Caco-2 (cell line): ENCODE results near the gene PSMC4. TPM values are rescaled to one million over a fixed set of nuclear protein-coding genes. Genes with fewer than 3 reads are reported as not detected.

ENCODE experiments used
- BruUV-seq: library from RNA; stranded (reverse); fragments of 400-500 nt; replicated peaks from 2 replicates; lab custom pipeline; 2021; lab: Mats Ljungman, UMichigan
- CTCF ChIA-PET: fragments of 300-600 bp; sonication (Branson Sonifier 250); formaldehyde crosslinking; loops from one replicate; lab custom pipeline; 2022; ENCODE audit warnings: antibody characterized with exemption; lab: Charles Lee
- POLR2A ChIA-PET: fragments of 300-600 bp; sonication (Branson Sonifier 250); formaldehyde crosslinking; loops from one replicate; lab custom pipeline; 2022; ENCODE audit warnings: antibody characterized with exemption; lab: Charles Lee
- DNase-seq, 2 experiments: peaks; one replicate each; pipeline versions ENCODE4 v3.0.0 to v3.0.0-alpha.2; 2020 to 2022
- H3K27me3 ChIP-seq: replicated peaks from 2 replicates; pipeline ENCODE4 v1.6.0; 2011; ENCODE audit warnings: low read length; ENCODE audit not compliant: control insufficient read depth, insufficient read depth
- H3K36me3 ChIP-seq: 2 replicates; pipeline ENCODE4 v1.5.1; 2011; ENCODE audit warnings: low read length; ENCODE audit not compliant: control insufficient read depth, insufficient read depth
- H3K4me1 ChIP-seq: fragments of 250-450 bp; sonication (Bioruptor Pico); 2 replicates; pipeline ENCODE4 v1.5.1; 2020; ENCODE audit warnings: mild to moderate bottlenecking
- H3K4me3 ChIP-seq: 2 replicates; pipeline ENCODE4 v1.5.1; 2011; ENCODE audit warnings: low read depth, mild to moderate bottlenecking, control low read depth, low read length
- H3K9me3 ChIP-seq: fragments of 250-450 bp; sonication (Bioruptor Pico); 2 replicates; pipeline ENCODE4 v1.5.1; 2020; ENCODE audit warnings: mild to moderate bottlenecking, moderate library complexity
- H3K27ac Mint-ChIP-seq: one replicate; pipeline ENCODE4 v1.8.0; 2022; ENCODE audit warnings: mixed read lengths; ENCODE audit not compliant: unreplicated experiment
- H3K27me3 Mint-ChIP-seq: one replicate; pipeline ENCODE4 v1.8.0; 2022; ENCODE audit warnings: mixed read lengths; ENCODE audit not compliant: insufficient read depth, unreplicated experiment
- H3K36me3 Mint-ChIP-seq: one replicate; pipeline ENCODE4 v1.8.0; 2022; ENCODE audit warnings: mild to moderate bottlenecking, mixed read lengths; ENCODE audit not compliant: insufficient read depth, unreplicated experiment
- H3K4me1 Mint-ChIP-seq: one replicate; pipeline ENCODE4 v1.8.0; 2022; ENCODE audit warnings: low read depth, mixed read lengths; ENCODE audit not compliant: unreplicated experiment
- H3K4me3 Mint-ChIP-seq: one replicate; pipeline ENCODE4 v1.8.0; 2022; ENCODE audit warnings: mild to moderate bottlenecking, moderate library complexity, mixed read lengths; ENCODE audit not compliant: unreplicated experiment
- H3K9me3 Mint-ChIP-seq: one replicate; pipeline ENCODE4 v1.8.0; 2022; ENCODE audit warnings: mixed read lengths; ENCODE audit not compliant: unreplicated experiment
- CTCF ChIP-seq, 2 experiments: fragments of 200-600 bp in 1 of 2; IDR thresholded peaks; 1 replicate in 1 of 2; 2 replicates in 1 of 2; pipeline versions ENCODE4 v1.5.1 to v1.8.0; 2011 to 2022; ENCODE audit warnings: antibody characterized with exemption in 1 of 2, control low read depth in 1 of 2, inconsistent platforms in 1 of 2, low read depth in 1 of 2, low read length in 1 of 2, mild to moderate bottlenecking in 1 of 2, moderate library complexity in 1 of 2; ENCODE audit not compliant: insufficient read depth in 1 of 2, severe bottlenecking in 1 of 2, unreplicated experiment in 1 of 2
- intact Hi-C: fragments of 100-400 bp; cut with micrococcal nuclease; formaldehyde crosslinking; loops from one replicate; pipeline ENCODE4 v1.10.0; 2022; ENCODE audit not compliant: unreplicated experiment
- total RNA-seq: library from RNA; stranded (reverse); gene quantifications from 2 replicates; pipeline ENCODE4 v1.2.3, GENCODE V29; 2022

The PSMC4 gene
- total RNA-seq, 1 experiment from 2014 or later = 183 TPM

- CTCF ChIA-PET = interaction anchor here (1.3 kb wide), 1 partner anchor 29 kb away, joined by 8 read pairs; the partner anchor contains the start of gene PSMC4
- Histone ChIP-seq H3K36me3 (no peaks in the 10 kb centered on the region), H3K27me3 (no peaks in the 10 kb centered on the region), H3K4me1 (peaks cover 27% of the 10 kb centered on the region), H3K9me3 (no peaks in the 10 kb centered on the region; the same call in 1 of the 2 replicates), H3K4me3 (no peak overlapping the region)
- no peak for TF ChIP-seq CTCF (IDR thresholded peaks at IDR 0.05; ENCODE audit: insufficient read depth in 1 of 2, low read depth in 1 of 2, low read length in 1 of 2, severe bottlenecking in 1 of 2, unreplicated experiment in 1 of 2)
- Mint-ChIP-seq H3K9me3 (no peaks in the 10 kb centered on the region), H3K4me1 (peaks cover 29% of the 10 kb centered on the region), H3K4me3 (no peak overlapping the region), H3K36me3 (no peaks in the 10 kb centered on the region), H3K27me3 (no peaks in the 10 kb centered on the region), H3K27ac (no peak overlapping the region)
- no peak for DNase-seq
- POLR2A ChIA-PET = interaction anchor here (0.7 kb wide), 1 partner anchor 29 kb away, joined by 4 read pairs; the partner anchor contains the start of gene PSMC4
- intact Hi-C loops = no loop called here
- BruUV-seq = no TSS peak
Observed at GRCh38 chr19:39941615-39942365, 29.2 kb upstream of the PSMC4 start.

- no peaks in the 10 kb centered on the region for H3K36me3 ChIP-seq
- no peaks in the 10 kb centered on the region for H3K36me3 Mint-ChIP-seq
- no peak overlapping the region for H3K4me3 Mint-ChIP-seq
- no peak for TF ChIP-seq CTCF (IDR thresholded peaks at IDR 0.05; ENCODE audit: insufficient read depth in 1 of 2, low read depth in 1 of 2, low read length in 1 of 2, severe bottlenecking in 1 of 2, unreplicated experiment in 1 of 2)
- ChIA-PET CTCF (interaction anchor here (1.3 kb wide), 1 partner anchor 28 kb away, joined by 8 read pairs; the partner anchor contains the start of gene PSMC4), POLR2A (interaction anchor here (0.7 kb wide), 1 partner anchor 29 kb away, joined by 4 read pairs; the partner anchor contains the start of gene PSMC4)
- H3K9me3 ChIP-seq = no peaks in the 10 kb centered on the region; the same call in 1 of the 2 replicates
- BruUV-seq = no TSS peak
- H3K27ac Mint-ChIP-seq = no peak overlapping the region
- H3K4me3 ChIP-seq = no peak overlapping the region
- H3K27me3 ChIP-seq = no peaks in the 10 kb centered on the region
- H3K4me1 ChIP-seq = peaks cover 27% of the 10 kb centered on the region
- H3K27me3 Mint-ChIP-seq = no peaks in the 10 kb centered on the region
- peaks cover 29% of the 10 kb centered on the region for H3K4me1 Mint-ChIP-seq
- no peaks in the 10 kb centered on the region for H3K9me3 Mint-ChIP-seq
- intact Hi-C loops = no loop called here
- DNase-seq = no peak
Observed at GRCh38 chr19:39942366-39942730, 28.6 kb upstream of the PSMC4 start.

DNA sequence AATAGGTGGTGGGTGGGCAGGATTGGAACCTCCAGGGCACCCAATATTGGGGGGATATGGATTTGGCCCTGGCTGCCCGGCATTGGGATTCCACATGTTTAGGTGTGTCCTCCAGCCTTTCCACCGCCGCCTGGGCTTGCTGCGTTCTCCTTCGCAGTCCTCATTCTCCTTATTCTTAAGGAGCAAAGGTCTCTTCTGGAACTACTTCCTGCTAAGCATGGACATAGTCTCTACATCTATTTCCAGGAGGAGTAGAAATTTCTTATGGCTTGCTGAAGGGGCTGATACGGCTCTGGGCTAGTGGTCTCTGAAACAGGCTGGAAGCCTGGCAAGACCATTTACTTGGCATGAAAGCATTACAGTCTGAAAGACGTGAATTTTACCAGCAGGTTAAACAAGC lies 27.4 kb upstream of the PSMC4 start:
- H3K9me3 Mint-ChIP-seq = no peaks in the 10 kb centered on the region
- H3K4me1 Mint-ChIP-seq = peaks cover 22% of the 10 kb centered on the region
- no peaks in the 10 kb centered on the region for H3K27me3 Mint-ChIP-seq
- Histone ChIP-seq H3K36me3 (no peaks in the 10 kb centered on the region), H3K9me3 (no peaks in the 10 kb centered on the region; the same call in 1 of the 2 replicates), H3K4me3 (no peak overlapping the region), H3K27me3 (no peaks in the 10 kb centered on the region), H3K4me1 (peaks cover 24% of the 10 kb centered on the region)
- no peak overlapping the region for H3K27ac Mint-ChIP-seq
- POLR2A ChIA-PET = interaction anchor here (1.1 kb wide), 1 partner anchor 27 kb away, joined by 3 read pairs; the partner anchor contains the start of gene PSMC4
- no peak for DNase-seq
- H3K36me3 Mint-ChIP-seq = no peaks in the 10 kb centered on the region
- CTCF ChIA-PET = interaction anchor here (0.8 to 1.1 kb wide), 2 partner anchors 27 to 46 kb away, joined by 3 to 13 read pairs; partner anchors contain the start of gene PSMC4
- no TSS peak for BruUV-seq
- no peak for TF ChIP-seq CTCF (IDR thresholded peaks at IDR 0.05; ENCODE audit: insufficient read depth in 1 of 2, low read depth in 1 of 2, low read length in 1 of 2, severe bottlenecking in 1 of 2, unreplicated experiment in 1 of 2)
- intact Hi-C loops = no loop called here
- H3K4me3 Mint-ChIP-seq = no peak overlapping the region
